ENCODE data around the gene UBE2J2. TPM values are rescaled to one million over a fixed set of nuclear protein-coding genes. Genes with fewer than 3 reads are reported as not detected.

Gene UBE2J2
- total RNA-seq, 1 experiment from 2014 or later: 182 TPM

- Histone ChIP-seq H3K79me2 (ENCODE audit: low read length) (peaks cover 23% of the 10 kb centered on the region; the same call in 1 of the 2 replicates), H3K9me2 (replicated peaks; ENCODE audit: low read length) (no peaks in the 10 kb centered on the region), H3K4me2 (ENCODE audit: low read length) (no peak overlapping the region), H3K36me3 (ENCODE audit: low read depth, low read length) (peaks cover 54% of the 10 kb centered on the region), H2AFZ (ENCODE audit: low read length) (no peak overlapping the region), H3K4me1 (ENCODE audit: insufficient read depth, low read length) (peaks cover 12% of the 10 kb centered on the region), H3K27ac (ENCODE audit: low read length) (no peak overlapping the region), H3F3A (ENCODE audit: low read length, unreplicated experiment) (no peaks in the 10 kb centered on the region), H3K27me3 (ENCODE audit: low read length) (no peaks in the 10 kb centered on the region), H4K20me1 (ENCODE audit: low read length) (no peaks in the 10 kb centered on the region), H3K9ac (ENCODE audit: low read length) (no peak overlapping the region), H3K9me3 (ENCODE audit: low read length) (no peaks in the 10 kb centered on the region), H3K4me3 (ENCODE audit: low read length) (no peak overlapping the region)
- no peak for TF ChIP-seq EZH2phosphoT487 (IDR thresholded peaks at IDR 0.05; ENCODE audit: borderline replicate concordance, low read length)
- no peak for TF ChIP-seq EZH2 (IDR thresholded peaks at IDR 0.05; ENCODE audit: low read length, unreplicated experiment)
- TF ChIP-seq CTCF (conservative IDR thresholded peaks at IDR 0.05; ENCODE audit: low read depth, low read length): no peak
- BruUV-seq (replicated peaks): TSS peak; percentile 57
- no peak for DNase-seq
- POLR2A ChIA-PET (ENCODE audit: unreplicated experiment): no interaction called here
- intact Hi-C loops (cut with micrococcal nuclease): no loop called here
- CTCF ChIA-PET: no interaction called here
- no peak for ATAC-seq
Measured at GRCh38 chr1:1255078-1255477, 18.6 kb downstream of the UBE2J2 start.

- no peak overlapping the region for H3K9ac ChIP-seq (ENCODE audit: low read length)
- ATAC-seq: no peak
- no peak overlapping the region for H2AFZ ChIP-seq (ENCODE audit: low read length)
Measured at GRCh38 chr1:1254667-1254998, 19.0 kb downstream of the UBE2J2 start.

More at GRCh38 chr1:1254667-1254998, 19.0 kb downstream of the UBE2J2 start:
- Histone ChIP-seq H3K27me3 (ENCODE audit: low read length) (no peaks in the 10 kb centered on the region), H3K9me2 (replicated peaks; ENCODE audit: low read length) (no peaks in the 10 kb centered on the region), H3K36me3 (ENCODE audit: low read depth, low read length) (peaks cover 50% of the 10 kb centered on the region), H3K27ac (ENCODE audit: low read length) (no peak overlapping the region), H3F3A (ENCODE audit: low read length, unreplicated experiment) (no peaks in the 10 kb centered on the region), H3K4me1 (ENCODE audit: insufficient read depth, low read length) (peaks cover 12% of the 10 kb centered on the region), H3K4me2 (ENCODE audit: low read length) (no peak overlapping the region), H4K20me1 (ENCODE audit: low read length) (no peaks in the 10 kb centered on the region), H3K4me3 (ENCODE audit: low read length) (no peak overlapping the region), H3K79me2 (ENCODE audit: low read length) (peaks cover 18% of the 10 kb centered on the region; the same call in 1 of the 2 replicates), H3K9me3 (ENCODE audit: low read length) (no peaks in the 10 kb centered on the region)
- ChIA-PET CTCF (no interaction called here), POLR2A (ENCODE audit: unreplicated experiment) (no interaction called here)
- intact Hi-C loops (cut with micrococcal nuclease): no loop called here
- BruUV-seq (replicated peaks): no TSS peak
- TF ChIP-seq EZH2 (IDR thresholded peaks at IDR 0.05; ENCODE audit: low read length, unreplicated experiment) (no peak), EZH2phosphoT487 (IDR thresholded peaks at IDR 0.05; ENCODE audit: borderline replicate concordance, low read length) (no peak), CTCF (conservative IDR thresholded peaks at IDR 0.05; ENCODE audit: low read depth, low read length) (no peak)
- DNase-seq: no peak

Data from PC-3 (cell line).